HG02642 (cell line): ENCODE data around the gene NFATC2.

ENCODE experiments used
- ATAC-seq: cut with Tn5 transposase; IDR thresholded peaks from one replicate; pipeline ENCODE4 v1.9.1; 2021; ENCODE audit warnings: mild to moderate bottlenecking; ENCODE audit not compliant: unreplicated experiment, poor library complexity

NFATC2 gene

DNA sequence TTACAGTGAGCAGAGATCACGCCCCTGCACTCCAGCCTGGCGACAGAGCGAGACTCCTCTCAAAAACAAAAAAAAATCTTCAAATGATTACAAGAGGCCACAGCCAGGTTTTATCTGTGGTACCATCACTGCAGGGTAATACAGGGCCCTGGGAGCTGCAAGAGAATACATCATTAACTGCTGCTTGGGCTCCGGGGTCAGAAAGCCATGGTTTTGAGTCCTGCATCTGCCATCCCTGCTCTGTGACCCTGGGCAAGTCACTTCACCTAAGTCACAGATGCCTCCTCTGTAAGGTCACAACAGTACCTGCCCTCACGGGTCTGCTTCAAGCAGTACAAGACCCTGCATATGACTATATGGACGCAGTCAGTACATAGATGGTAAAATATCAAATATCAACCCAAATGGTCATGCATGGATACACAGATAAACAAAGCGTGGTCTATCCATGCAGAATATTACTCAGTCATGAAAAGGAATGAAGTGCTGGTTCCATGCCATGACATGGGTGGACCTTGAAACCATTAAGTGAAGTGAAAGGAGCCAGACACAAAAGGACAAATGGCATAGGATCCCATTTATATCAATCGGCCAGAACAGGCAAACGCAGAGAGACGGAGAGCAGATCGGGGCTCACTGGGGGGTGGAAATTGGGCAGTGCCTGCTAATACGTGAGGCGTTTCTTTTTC is 83.6 kb downstream of the NFATC2 start:
- no peak for ATAC-seq

DNA sequence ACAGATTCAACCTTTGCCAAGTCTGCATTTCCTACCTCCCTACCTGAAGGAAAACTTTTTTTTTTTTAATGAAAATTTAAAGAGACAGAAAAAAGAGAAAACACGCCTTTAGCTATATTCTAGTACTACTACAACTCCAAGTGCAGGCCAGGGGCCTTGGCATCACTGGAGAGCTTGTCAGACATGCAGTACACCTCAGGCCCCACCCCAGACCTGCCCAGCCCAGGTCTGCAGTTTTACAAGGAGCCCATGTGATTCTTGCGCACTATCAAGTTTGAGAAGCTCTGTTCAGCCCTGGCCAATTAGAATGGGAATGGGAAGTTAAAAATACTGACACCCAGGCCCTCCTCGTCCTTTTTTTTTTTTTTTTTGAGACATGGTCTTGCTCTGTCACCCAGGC is 85.0 kb downstream of the NFATC2 start:
- ATAC-seq, result no peak

DNA sequence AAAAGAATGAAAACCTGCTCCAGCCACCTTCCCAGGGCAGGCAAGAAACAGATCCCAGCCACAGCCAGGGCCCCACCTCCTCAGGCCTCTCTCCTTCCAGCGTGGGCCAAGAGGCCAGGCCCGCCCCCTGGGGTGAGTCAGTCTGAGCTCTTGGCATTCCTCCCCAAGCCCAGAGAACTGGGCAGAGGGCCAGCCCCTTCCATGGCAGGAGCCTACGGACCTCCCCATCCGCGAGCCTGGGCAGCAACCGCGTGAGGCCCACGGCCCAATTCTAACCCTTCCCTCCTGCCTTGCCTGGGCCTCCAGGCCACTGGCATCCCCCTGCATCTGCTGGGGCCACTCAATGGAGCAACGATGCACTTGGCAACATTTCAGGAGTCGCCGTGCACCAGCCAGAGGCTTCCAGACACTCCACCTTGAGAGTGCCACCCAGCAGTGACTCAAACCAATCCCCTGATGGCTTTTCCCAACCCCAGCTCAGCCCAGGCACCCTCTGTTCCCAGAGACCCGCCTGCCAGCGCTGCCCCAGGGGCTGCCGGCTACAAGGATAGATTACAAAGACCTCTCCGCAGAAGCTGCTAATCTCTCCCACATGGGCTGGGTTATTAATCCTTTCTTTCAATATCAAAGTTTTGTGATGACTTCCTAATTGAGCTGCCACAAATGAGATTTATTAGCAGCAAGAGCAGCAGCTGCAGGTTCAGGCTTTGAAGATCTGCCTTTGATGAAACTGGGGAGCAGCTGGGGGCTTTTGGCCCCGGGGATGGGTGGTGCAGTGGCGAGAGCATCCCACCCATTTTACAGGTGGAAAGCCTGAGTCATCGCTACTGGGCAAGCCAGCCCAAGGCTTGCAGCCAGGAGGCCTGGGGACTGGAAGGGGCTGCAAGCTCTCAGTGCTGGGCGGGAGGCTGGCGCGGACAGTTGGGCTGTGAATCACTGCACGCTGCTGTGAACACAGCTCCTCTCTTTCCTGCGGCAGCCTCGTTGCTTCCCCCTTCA is 85.7 kb downstream of the NFATC2 start:
- ATAC-seq, result no peak

DNA sequence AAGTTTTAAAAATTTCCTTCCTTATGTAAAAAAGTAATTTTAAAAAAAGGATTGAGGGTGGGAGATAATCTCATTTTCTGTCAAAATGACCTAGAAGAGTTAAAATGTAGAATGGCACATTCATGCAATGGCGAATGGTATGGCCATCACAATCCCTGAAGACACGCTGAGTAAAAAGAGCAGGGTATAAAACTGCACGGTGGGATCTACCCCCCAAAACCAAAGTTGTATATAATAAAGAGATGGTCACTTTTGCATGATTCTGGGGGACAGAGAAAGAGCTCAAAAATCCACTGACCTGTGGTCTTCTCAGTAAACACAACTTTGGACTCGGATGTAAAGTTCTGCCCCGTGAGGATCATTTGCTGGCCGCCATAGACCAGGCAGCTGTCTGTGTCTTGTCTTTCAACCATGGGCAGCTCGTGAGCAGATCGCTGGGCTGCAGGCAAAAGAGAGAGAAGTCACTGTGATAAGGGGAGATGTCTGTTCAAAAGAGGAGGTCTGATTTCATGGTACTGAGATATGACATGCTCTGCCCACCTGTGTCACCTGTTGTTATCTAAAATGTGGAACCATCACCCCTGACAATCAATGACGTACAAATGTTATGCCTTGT is 88.2 kb downstream of the NFATC2 start:
- ATAC-seq, result no peak

DNA sequence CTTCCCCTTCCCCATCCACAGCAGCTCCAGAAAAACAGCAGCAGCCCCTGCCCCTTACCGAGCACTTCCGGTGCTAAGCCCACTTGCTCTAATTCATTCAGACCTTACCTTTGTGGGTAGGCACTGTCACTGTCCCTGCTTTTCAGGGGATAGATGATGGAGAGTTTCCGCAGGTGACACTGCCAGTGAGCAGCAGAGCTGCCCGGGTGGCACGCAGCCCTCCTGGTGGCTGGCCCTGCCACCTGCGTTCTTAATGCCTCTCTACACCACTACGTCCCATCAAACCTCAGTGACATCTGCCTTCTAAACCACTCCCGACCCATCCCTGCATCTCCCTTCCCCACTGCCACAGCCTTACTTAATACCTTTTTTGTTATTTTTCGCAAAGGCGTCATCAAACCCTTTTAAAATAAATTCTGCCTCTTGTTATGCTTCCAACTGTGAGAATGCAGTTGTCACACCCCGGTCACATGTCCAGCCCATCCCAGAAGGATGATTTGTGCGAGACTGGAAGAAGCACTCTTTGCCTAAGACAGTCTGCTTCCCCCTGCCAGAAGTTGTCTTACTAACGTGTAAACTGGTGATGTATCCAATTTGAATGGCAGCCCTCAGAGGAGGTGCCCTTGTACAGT is 89.7 kb downstream of the NFATC2 start:
- ATAC-seq, result no peak

DNA sequence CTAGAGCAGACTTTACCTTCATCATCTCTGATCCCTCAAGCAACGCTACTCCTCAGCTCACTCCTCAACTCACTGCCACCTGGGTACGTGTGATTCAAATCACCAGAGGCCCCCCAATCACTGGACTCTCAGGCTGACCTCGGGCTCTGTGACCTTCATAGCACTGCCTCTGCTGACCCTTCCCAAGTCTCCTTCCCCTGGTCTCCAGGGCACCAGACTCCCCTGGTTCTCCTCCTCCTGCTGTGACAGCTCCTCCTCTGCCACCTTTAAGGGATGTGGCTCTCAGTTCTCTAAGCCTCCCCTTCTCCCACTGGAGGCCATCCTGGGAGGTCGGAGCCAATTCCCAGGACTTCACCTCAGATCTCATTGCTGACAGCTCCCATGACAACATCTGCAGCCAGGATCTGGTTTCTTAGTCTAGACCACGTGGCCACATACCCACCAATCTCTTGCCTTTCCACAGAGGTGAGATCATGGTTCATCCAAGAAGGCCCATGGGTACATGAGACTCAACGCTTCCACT is 90.4 kb downstream of the NFATC2 start:
- ATAC-seq, result no peak

DNA sequence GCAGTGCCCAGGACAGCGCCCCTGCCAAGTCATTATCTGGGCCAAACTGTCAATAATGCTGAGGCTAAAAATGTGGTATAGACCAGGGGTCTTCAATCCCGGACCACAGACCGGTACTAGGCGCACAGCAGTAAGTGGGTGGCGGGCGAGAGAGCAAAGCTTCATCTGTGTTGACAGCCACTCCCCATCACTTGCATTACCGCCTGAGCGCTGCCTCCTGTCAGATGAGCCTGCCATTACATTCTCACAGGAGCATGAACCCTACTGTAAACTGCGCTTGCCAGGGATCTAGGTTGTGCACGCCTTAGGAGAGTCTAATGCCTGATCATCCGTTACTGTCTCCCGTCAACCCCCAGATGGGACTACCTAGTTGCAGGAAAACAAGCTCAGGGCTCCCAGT is 91.0 kb downstream of the NFATC2 start:
- ATAC-seq, result no peak

DNA sequence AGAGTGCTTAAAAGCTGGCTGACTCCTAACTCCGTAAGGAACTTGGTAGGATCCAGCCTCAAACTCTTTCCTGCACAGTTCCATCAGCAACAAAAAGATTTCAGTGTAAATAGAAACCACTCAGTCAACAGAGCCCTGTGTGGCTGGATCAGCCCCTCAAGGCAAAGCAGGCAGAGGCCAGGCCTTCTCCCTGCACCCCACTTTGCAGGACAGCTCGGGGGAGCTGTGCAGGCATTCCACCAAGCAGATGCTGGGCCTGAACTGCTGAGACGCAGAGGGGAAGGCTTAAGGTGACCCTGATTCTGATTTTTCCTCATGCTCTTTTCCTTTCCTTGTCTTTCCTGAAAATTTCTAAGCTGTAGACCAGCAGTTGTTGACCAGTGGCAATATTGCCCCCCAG is 91.5 kb downstream of the NFATC2 start:
- ATAC-seq, result no peak

DNA sequence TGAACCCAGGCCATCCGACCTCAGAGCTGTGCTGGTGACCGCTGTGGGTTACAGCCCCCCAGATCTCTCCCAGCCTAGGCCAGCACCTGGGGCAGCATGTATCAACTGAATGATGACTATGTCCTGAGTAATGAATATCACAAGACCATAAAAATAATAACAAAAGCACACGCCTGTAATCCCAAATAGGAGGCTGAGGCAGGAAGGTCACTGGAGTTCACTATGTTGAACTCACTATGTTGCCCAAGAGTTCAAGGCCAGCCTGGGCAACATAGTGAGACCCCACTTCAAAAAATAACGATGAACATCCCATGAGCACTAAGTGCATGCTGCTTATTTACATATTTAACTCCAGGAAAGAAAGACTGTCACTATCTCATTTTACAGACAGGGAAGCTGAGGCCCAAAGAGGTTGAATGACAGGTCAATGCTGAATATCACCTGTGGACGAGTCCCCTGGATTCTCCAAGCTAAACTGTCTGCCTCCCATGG is 92.3 kb downstream of the NFATC2 start:
- ATAC-seq, result no peak

DNA sequence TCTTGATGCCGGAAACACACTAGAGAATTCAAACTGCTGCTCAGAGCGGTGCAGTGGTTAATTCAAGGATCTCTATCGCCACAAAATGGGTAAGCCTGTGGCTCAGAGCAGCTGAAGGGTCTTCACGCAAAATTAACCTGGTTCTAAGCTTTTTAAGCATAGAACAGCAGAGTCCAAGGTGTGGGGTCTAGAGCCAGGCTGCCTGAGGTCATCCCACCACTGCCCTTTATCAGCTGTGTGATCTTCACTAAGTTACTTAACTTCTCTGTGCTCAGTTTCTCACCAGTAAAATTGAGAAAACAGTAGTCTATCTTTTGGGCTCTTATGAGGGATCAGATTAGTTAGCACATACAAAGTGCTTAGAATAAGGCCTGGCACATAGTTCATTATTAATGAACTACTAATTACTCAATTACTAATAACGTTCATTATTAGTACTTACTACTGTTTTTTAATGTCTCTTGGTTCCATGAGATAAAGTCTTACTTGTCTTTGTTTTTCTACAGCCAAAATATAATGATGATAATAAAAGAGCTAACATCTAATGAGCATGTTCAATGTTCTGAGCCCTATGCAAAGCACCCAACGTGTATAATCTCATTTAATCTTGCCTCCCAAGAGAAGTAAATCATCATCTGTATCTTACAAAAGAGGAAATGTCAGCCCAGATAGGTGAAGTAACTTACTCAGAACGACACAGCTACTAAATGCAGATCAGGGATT is 92.9 kb downstream of the NFATC2 start:
- ATAC-seq, result no peak

DNA sequence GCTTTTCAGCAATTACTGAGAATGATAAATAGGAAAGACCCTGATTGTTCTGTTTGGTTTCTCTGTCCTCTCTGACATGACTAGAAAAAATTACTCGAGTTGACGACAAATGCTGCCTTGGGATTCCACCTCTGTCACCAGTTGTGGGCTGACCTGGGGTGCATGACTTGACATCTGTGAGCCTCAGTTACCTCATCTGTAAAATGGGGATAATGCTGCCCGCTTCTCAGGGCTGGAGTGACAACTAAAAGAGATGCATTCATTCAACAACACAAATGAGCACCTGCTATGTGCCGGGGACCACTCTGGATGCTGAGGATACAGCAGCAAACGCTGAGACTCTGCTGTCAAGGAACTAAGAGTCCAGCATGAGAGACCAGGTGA is 94.8 kb downstream of the NFATC2 start:
- ATAC-seq, result no peak

DNA sequence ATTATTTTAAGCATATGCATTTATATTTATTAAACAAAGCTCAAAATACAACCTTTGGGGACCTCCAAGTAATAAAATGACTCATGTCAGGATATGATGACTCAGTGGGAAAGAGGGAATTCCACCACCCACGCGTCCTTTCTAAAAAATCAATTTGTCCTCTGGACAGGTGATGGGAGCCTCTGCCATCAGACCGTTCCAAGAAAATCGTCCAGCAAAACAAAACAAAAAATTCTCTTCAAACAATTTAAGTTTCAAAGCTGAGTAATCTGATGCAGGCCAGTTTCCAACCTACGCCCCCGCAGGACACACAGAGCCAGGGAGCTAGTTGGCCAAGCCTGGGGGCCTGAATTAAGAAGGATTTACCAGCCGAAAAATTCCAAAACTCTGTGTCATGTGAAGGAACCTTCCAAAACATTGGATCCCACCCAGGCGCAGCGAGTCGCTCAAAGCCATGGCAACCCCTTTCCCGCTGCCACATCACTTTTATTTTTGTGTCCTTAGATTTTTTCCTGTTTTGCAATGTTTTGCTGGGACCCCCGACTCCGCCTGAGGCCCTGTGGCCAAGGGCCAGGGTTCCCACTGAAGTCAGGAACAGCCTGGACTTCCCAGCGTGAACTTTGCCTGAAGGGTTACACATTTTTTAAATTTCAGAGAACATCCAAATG is 95.3 kb downstream of the NFATC2 start:
- ATAC-seq, result no peak

DNA sequence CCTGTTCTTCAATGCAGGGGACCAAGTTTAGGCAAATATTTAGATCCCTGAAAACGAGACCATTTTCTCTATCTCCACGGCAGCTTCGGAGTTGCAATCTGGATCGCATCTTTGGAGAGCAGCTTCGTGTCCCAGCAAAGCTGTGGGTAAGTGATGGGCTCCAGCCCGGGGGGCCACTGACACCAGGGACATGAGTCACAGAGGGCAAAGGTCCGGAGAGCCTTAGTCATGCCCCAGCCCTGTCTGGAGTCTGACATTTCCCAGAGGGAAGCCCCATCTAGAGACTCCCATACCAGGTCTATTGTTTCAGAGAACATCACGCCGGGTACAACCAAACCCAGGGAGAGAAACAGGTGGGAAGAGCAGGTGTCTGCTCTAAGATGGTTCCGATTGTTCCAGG is 95.9 kb downstream of the NFATC2 start:
- no peak for ATAC-seq

DNA sequence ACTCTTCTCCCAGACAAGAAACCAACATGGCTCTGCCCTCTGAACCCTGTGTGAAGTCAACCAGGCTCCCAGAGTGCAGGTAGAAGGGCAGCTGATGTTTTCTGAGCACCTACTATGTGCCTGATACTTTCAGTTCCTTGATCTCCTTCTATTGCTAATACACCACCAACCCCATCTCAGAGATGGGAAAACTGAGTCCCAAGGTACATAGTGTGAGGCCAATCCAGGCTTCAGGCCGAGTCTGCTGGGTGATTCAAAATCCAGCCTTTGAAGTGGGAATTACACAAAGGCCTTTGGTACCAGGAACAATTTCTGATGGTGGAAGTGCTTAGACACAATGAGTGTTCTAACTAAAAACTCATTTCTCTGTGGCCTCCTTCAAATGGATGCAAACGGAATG is 96.3 kb downstream of the NFATC2 start:
- ATAC-seq, result no peak

DNA sequence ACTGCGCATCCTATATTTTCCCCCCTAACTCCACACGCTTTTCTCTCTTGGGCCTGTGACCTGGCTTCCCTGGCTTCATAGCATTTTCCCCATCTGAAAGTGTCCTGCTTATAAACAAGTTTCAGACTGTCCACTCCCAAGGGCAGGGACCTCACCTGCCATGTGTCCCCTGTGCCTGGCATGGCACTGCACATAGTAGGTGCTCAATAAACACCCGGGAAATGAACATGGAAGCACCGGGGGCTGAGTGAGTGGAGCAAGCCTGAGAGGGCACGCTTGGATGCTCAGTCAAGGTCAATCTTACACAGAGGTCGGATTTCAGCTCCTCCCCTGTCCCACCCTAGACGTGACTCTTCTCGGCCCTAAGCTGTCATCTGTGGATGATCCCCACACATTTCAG is 96.9 kb downstream of the NFATC2 start:
- no peak for ATAC-seq

DNA sequence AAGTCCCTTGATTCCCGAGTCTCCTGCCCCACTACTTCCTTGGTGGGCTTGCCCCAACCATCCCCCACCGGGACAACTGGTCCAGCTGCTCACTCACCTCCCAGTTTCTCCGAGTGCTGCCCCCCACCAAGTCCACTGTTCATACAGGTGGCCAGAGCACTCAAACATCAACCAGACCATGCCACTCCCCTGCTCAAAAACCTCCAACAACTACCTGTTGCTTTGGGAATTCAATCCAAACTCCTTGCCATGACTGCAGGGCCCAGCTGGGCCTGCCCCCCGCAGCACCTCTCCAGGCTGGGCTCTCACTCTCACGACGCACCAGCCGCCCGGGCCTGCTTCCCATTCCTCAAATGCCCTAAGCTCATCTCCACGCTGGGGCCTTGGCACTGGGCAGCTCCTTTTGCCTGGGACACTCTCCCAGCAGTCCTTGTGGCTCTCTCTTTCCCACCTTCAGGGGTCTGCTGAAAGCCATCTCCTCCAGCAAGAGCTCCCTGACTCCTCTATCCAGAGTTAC is 97.5 kb downstream of the NFATC2 start:
- no peak for ATAC-seq

DNA sequence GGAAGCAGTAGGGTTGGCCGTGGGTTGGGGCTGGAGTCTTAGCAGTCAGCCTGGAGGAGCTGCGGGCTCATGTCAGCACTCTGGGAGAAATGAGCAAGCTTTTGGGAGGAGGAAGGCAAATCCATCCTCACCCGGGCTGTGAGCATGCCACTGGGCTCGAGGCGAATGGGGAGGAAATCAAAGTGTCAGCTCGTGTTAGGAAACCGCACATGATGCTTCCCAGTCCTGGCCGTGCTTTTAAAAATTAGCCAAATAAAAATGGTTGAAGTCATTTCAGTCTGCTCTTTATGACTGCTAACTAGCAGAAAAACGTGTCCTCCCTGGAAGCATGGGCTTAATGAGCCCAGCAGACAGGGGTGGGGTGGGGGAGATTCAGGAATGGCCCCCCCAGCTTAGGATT is 98.1 kb downstream of the NFATC2 start:
- no peak for ATAC-seq

DNA sequence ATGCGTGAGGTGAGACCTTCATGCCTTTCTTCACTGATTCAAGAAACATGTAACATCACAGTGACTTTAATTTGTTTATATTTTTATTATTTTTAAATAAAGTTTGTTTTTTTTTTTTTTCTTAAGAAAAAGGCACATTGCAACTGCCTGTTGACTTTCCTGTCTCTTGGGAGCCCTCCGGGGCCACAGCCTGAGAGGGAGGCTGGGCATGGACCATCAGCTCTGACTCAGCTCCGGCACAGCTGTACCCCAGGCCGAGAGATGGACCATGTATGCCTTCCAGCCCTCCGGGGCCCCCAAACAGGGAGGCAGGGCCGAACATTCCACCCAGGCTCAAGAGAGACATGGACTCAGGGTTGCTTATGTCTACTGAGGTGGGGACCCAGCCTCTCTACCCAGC is 99.9 kb downstream of the NFATC2 start:
- no peak for ATAC-seq

DNA sequence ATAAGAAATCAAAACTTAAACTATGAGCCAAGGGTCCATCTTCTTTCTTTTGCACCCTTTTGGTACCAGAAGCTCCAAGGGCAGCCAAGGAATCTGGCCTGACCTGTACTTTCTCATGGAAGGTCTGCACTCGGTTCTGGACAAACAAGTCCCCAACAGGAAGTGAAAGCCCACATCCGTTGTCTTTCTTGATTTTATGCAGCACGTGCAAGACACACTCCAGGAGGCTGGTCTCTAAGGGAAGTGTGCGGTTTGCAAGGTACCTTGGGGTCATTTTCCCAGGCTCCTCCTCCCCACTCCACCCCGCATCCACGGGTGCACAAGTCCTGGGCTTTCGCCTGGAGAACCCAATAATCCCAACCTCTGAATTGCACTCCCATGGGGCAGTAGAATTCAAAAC is 101.9 kb downstream of the NFATC2 start:
- ATAC-seq, result peak; percentile 54
